ENCODE results near the gene NDRG2.

NDRG2 gene

DNA sequence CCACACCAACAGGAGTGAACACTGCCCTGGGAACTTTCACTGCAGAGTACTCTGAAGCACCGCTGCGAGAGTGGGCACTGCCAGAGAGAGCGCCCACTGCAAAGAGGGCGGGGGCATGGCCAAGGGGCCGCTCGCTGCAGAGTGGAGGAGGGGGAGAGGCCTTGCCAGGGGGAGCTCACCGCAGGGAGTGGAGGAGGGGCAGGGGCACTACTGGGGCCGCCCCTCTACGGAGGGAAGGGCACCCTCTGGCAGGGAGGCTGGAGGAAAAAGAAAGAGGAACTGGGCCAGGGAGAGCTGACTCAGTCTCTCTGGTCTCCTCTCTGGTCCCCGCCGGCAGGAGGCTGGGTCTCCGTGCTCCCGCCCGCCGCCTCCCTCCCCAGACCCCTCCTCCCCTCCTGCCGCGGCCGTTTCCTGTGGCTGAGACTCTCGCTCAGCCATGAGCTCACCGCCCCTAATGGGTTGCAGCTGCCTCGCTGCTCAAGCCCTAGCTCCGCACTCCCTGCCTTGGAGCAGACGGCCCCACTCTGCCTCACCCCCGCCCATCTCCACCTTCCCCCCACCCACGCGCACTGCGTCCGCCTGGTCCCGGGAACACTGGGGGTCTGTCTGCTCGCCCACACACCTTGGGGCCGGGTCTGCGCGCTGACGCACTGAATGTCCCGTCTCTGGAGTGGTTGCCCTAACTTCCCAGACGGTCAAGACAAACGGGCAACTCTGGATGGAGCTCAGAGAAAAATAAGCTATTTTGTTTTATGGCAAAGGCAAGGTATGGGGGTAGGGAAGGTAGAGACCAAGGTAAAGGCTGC lies 46.6 kb upstream of the NDRG2 start:
- Histone ChIP-seq H3K27ac (replicated peaks) (peak overlapping the region; percentile 89), H3K27me3 (ENCODE audit: insufficient read depth, poor library complexity, severe bottlenecking) (no peaks in the 10 kb centered on the region), H3K4me3 (replicated peaks; ENCODE audit: insufficient read depth, low read length) (peak overlapping the region; percentile 77)
- DNase-seq (ENCODE audit: low read depth in 1 of 2, low spot score in 1 of 2), result peak; percentile 94 to 96
- TF ChIP-seq, protein P1, sequence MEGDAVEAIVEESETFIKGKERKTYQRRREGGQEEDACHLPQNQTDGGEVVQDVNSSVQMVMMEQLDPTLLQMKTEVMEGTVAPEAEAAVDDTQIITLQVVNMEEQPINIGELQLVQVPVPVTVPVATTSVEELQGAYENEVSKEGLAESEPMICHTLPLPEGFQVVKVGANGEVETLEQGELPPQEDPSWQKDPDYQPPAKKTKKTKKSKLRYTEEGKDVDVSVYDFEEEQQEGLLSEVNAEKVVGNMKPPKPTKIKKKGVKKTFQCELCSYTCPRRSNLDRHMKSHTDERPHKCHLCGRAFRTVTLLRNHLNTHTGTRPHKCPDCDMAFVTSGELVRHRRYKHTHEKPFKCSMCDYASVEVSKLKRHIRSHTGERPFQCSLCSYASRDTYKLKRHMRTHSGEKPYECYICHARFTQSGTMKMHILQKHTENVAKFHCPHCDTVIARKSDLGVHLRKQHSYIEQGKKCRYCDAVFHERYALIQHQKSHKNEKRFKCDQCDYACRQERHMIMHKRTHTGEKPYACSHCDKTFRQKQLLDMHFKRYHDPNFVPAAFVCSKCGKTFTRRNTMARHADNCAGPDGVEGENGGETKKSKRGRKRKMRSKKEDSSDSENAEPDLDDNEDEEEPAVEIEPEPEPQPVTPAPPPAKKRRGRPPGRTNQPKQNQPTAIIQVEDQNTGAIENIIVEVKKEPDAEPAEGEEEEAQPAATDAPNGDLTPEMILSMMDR (IDR thresholded peaks at IDR 0.05; ENCODE audit: insufficient read depth, low read length), result no peak
- TF ChIP-seq, protein P2, sequence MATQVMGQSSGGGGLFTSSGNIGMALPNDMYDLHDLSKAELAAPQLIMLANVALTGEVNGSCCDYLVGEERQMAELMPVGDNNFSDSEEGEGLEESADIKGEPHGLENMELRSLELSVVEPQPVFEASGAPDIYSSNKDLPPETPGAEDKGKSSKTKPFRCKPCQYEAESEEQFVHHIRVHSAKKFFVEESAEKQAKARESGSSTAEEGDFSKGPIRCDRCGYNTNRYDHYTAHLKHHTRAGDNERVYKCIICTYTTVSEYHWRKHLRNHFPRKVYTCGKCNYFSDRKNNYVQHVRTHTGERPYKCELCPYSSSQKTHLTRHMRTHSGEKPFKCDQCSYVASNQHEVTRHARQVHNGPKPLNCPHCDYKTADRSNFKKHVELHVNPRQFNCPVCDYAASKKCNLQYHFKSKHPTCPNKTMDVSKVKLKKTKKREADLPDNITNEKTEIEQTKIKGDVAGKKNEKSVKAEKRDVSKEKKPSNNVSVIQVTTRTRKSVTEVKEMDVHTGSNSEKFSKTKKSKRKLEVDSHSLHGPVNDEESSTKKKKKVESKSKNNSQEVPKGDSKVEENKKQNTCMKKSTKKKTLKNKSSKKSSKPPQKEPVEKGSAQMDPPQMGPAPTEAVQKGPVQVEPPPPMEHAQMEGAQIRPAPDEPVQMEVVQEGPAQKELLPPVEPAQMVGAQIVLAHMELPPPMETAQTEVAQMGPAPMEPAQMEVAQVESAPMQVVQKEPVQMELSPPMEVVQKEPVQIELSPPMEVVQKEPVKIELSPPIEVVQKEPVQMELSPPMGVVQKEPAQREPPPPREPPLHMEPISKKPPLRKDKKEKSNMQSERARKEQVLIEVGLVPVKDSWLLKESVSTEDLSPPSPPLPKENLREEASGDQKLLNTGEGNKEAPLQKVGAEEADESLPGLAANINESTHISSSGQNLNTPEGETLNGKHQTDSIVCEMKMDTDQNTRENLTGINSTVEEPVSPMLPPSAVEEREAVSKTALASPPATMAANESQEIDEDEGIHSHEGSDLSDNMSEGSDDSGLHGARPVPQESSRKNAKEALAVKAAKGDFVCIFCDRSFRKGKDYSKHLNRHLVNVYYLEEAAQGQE (IDR thresholded peaks at IDR 0.05; ENCODE audit: insufficient replicate concordance, low read depth), result no peak
- TF ChIP-seq GABPA (IDR thresholded peaks at IDR 0.05; ENCODE audit: low read depth), result no peak
- TF ChIP-seq SPI1 (IDR thresholded peaks at IDR 0.05; ENCODE audit: borderline replicate concordance, low read depth), result peak; percentile 98
- TF ChIP-seq POLR2AphosphoS5 (IDR thresholded peaks at IDR 0.05; ENCODE audit: low read depth), result peak; percentile 46

DNA sequence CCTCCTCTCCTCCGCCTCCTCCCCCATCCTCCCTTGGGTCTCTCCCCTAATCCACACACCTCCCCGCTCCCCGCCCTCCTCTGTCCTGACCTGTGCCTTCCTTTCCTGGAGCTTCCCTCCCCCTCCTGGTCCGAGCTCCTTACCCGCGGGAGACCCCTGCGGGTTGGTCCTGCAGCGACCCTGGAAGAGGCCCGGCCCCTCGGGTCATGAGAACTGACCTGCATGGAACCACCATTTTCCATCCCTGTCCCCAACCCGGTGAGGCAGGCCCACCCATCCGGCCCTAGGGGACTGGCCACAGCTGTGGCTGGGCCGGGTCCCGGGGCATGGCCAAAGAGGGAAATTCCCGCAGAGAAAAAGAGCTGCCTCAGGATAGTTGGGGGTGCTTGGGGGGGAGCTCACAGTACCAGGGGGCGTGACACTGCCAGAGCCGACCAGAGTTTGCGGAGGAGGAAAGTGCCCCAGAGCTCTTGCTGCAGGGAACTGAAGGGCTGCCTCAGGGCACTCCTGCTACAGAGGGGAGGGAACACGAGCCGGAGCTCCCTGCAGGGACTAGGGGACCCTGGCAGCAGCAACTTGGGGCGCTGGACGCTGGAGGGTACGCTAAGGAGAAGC lies 45.9 kb upstream of the NDRG2 start:
- TF ChIP-seq, protein P2 (IDR thresholded peaks at IDR 0.05; ENCODE audit: insufficient replicate concordance, low read depth), result peak; percentile 24
- no peak for TF ChIP-seq POLR2AphosphoS5 (IDR thresholded peaks at IDR 0.05; ENCODE audit: low read depth)
- TF ChIP-seq GABPA (IDR thresholded peaks at IDR 0.05; ENCODE audit: low read depth), result no peak
- peak; percentile 49 to 77 for DNase-seq (ENCODE audit: low read depth in 1 of 2, low spot score in 1 of 2)
- Histone ChIP-seq H3K4me3 (replicated peaks; ENCODE audit: insufficient read depth, low read length) (peak overlapping the region; percentile 77), H3K27me3 (ENCODE audit: insufficient read depth, poor library complexity, severe bottlenecking) (no peaks in the 10 kb centered on the region), H3K27ac (replicated peaks) (peak overlapping the region; percentile 89)

DNA sequence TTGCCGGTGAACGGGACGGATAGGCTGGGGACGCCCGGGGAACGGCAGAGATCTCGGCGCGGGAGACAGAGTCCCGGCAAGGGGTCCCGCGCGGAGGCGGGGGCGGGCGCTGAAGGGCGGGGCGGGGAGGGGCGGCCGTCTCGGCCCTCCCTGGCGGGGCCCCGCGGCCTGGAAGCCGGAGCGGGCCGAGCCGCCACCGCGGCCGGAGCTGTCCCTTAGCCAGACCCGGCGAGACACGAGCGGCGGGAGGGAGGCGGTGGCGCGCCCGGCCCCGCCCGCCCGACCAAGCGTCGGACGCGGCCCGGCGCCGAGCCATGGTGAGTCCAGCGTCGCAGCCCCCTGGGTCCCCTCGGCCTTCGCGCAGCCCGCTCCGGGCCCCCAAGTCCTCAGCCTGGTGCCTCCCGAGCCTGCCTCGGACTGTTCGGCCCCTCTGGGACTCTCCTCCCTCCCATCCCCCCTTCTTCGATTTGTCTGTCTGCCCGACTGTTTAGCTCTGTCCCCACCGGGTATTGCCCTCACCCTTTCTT lies 45.3 kb upstream of the NDRG2 start, which contains the start of gene ARHGEF40:
Gene ARHGEF40 (plus strand): TSS at position 222 of the 527 bp plus-strand sequence. CDS start 93 bp downstream, at position 315.
- peak within 1 kb of the TSS; percentile 77 for H3K4me3 ChIP-seq (replicated peaks; ENCODE audit: insufficient read depth, low read length)
- no peaks in the 10 kb centered on the region for H3K27me3 ChIP-seq (ENCODE audit: insufficient read depth, poor library complexity, severe bottlenecking)
- DNase-seq (ENCODE audit: low read depth in 1 of 2, low spot score in 1 of 2), result no peak
- TF ChIP-seq, protein P1 (IDR thresholded peaks at IDR 0.05; ENCODE audit: insufficient read depth, low read length), result no peak
- TF ChIP-seq, protein P2 (IDR thresholded peaks at IDR 0.05; ENCODE audit: insufficient replicate concordance, low read depth), result no peak
- TF ChIP-seq GABPA (IDR thresholded peaks at IDR 0.05; ENCODE audit: low read depth), result no peak
- no peak for TF ChIP-seq SPI1 (IDR thresholded peaks at IDR 0.05; ENCODE audit: borderline replicate concordance, low read depth)
- no peak; the same call in 1 of the 2 replicates for TF ChIP-seq POLR2AphosphoS5 (IDR thresholded peaks at IDR 0.05; ENCODE audit: low read depth)
- H3K27ac ChIP-seq (replicated peaks), result peak within 1 kb of the TSS; percentile 89

All from HL-60 (cell line).